Upper lobe of right lung (tissue), 1 donor: ENCODE results near the gene TBC1D9. TPM values are rescaled to one million over a fixed set of nuclear protein-coding genes. Genes with fewer than 3 reads are reported as not detected.
"Not testable (repeated sequence)": the region's sequence is repeated elsewhere in the genome, so short reads cannot be mapped to it uniquely, and the experiment has no call there.

ENCODE experiments used
- ATAC-seq: fragments of 200-7000 bp; cut with Tn5 transposase; one replicate; pipeline ENCODE4 v1.9.1; 2020; ENCODE audit warnings: mild to moderate bottlenecking, moderate library complexity
- DNase-seq: peaks from one replicate; pipeline ENCODE4 v3.0.0-alpha.2; 2020
- H3K27ac ChIP-seq: fragments of 200-600 bp; one replicate; pipeline ENCODE4 v1.8.0; 2022
- H3K27me3 ChIP-seq: fragments of 200-600 bp; one replicate; pipeline ENCODE4 v1.8.0; 2022; ENCODE audit warnings: mild to moderate bottlenecking
- H3K36me3 ChIP-seq: fragments of 200-600 bp; one replicate; pipeline ENCODE4 v1.8.0; 2022
- H3K4me1 ChIP-seq: fragments of 200-600 bp; one replicate; pipeline ENCODE4 v1.8.0; 2022
- H3K4me3 ChIP-seq: fragments of 200-600 bp; one replicate; pipeline ENCODE4 v1.8.0; 2022; ENCODE audit warnings: mild to moderate bottlenecking
- H3K9me3 ChIP-seq: fragments of 200-600 bp; one replicate; pipeline ENCODE4 v1.8.0; 2022
- CTCF ChIP-seq: fragments of 200-600 bp; IDR thresholded peaks from one replicate; pipeline ENCODE4 v1.8.0; 2022; ENCODE audit warnings: antibody characterized with exemption
- intact Hi-C: fragments of 100-400 bp; cut with DNase I; formaldehyde crosslinking; loops from one replicate; pipeline ENCODE4 v1.11.0; 2022
- total RNA-seq: library from RNA; stranded (reverse); fragmentation: NEBNext Ultra II Directional; extraction: Animal tissue kit (Norgen Biotek cat#: 25700); gene quantifications from one replicate; pipeline ENCODE4 v1.2.1, GENCODE V29; 2021
- donor health status: DM: no; HTN: yes; CAD: no; lungs with severe emphysema.

The TBC1D9 gene
- total RNA-seq, 1 donor from 2014 or later = 39.5 TPM

GRCh38 chr4:140753329-140753728 is 2.9 kb downstream of the TBC1D9 start:
- intact Hi-C loops = no loop called here
- Histone ChIP-seq H3K27ac (no peak overlapping the region), H3K27me3 (no peaks in the 10 kb centered on the region), H3K4me3 (no peak overlapping the region), H3K4me1 (peaks cover 3% of the 10 kb centered on the region), H3K9me3 (no peaks in the 10 kb centered on the region), H3K36me3 (no peaks in the 10 kb centered on the region)
- no peak for TF ChIP-seq CTCF
- no peak for DNase-seq
- no peak for ATAC-seq

- Histone ChIP-seq H3K27ac (no peak overlapping the region), H3K9me3 (no peaks in the 10 kb centered on the region), H3K36me3 (no peaks in the 10 kb centered on the region), H3K27me3 (no peaks in the 10 kb centered on the region), H3K4me3 (no peak overlapping the region), H3K4me1 (peaks cover 3% of the 10 kb centered on the region)
- TF ChIP-seq CTCF = no peak
- no peak for ATAC-seq
- intact Hi-C loops = no loop called here
- DNase-seq = no peak
These were observed 3.7 kb downstream of the TBC1D9 start for GRCh38 chr4:140752291-140753068.

DNA sequence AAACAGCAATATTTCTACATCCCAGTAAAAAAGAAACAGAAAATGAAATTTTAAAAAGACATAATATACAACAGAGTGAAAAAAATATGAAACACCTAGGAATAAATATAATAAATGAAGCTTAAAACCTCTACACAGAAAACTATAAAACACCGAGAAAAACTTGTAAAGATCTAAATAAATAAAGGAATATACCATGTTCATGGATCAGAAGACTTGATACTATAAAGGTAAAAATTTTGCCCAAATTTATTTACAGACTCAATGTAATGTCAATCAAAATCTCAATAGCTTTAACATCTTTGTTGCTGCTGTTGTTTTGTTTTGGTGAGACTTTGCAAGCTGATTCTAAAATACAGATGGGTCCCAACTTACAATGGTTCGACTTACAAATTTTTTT is 5.7 kb downstream of the TBC1D9 start:
- TF ChIP-seq CTCF = no peak
- no peak for ATAC-seq
- intact Hi-C loops = no loop called here

DNA sequence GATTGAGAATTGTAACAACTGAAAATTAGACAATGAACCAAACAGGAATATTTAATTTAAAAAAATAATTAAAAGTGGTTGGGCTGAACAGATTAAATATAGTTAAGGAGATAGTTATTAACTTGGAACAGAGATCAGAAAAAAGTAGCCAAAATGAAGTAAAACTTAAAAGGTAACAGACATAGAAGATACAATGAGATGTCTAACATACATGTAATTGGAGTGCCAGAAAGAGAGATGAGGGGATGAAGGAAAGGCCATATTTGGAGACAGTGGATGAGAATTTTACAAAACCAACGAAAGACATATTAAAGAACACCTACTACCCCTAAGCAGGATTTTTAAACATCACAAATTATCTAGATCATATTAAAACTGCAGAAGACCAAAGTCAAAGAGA is 8.0 kb downstream of the TBC1D9 start:
- intact Hi-C loops = no loop called here
- H3K27ac ChIP-seq = no peak overlapping the region
- no peaks in the 10 kb centered on the region for H3K9me3 ChIP-seq
- no peak overlapping the region for H3K4me3 ChIP-seq
- ATAC-seq (no peak), DNase-seq (no peak)
- H3K27me3 ChIP-seq = no peaks in the 10 kb centered on the region
- H3K36me3 ChIP-seq = no peaks in the 10 kb centered on the region
- TF ChIP-seq CTCF = no peak
- H3K4me1 ChIP-seq = peaks cover 12% of the 10 kb centered on the region

More for the DNA sequence above, 5.7 kb downstream of the TBC1D9 start:
- H3K36me3 ChIP-seq = no peaks in the 10 kb centered on the region
- DNase-seq = no peak
- no peak overlapping the region for H3K27ac ChIP-seq
- no peaks in the 10 kb centered on the region for H3K9me3 ChIP-seq
- H3K4me1 ChIP-seq = no peaks in the 10 kb centered on the region
- no peaks in the 10 kb centered on the region for H3K27me3 ChIP-seq
- H3K4me3 ChIP-seq = no peak overlapping the region

DNA sequence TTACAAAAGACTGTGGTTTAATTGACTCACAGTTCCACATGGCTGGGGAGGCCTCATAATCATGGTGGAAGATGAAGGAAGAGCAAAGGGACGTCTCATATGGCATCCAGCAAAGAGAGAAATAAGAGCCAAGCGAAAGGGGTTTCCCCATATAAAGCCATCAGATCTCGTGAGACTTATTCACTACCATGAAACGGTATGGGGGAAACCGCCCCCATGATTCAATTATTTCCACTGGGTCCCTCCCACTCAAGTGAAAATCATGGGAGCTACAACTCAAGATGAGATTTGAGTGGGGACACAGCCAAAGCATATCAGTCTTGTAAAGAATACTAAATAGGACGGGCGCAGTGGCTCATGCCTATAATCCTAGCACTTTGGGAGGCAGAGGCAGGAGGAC is 9.6 kb downstream of the TBC1D9 start:
- H3K4me1 ChIP-seq = peaks cover 19% of the 10 kb centered on the region
- DNase-seq, H3K27ac ChIP-seq, intact Hi-C loops, ATAC-seq, H3K4me3 ChIP-seq, H3K27me3 ChIP-seq, H3K36me3 ChIP-seq, H3K9me3 ChIP-seq: not testable (repeated sequence)

DNA sequence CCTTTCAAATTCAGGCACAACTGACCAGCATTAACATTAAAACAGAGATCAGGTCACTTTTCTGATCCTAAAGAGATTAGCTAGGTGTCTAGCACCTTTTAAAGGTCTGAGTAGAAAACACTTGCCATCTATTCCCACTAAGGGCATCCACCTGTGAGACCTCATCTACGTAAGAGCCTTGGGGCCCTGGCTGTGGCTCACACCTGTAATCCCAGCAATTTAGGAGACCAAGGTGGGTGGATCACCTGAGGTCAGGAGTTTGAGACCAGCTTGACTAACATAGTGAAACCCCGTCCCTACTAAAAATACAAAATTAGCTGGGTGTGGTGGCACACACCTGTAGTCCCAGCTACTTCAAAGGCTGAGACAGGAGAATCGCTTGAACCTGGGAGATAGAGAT is 11.8 kb downstream of the TBC1D9 start:
- Histone ChIP-seq H3K27me3 (no peaks in the 10 kb centered on the region), H3K4me3 (no peak overlapping the region), H3K27ac (no peak overlapping the region), H3K36me3 (no peaks in the 10 kb centered on the region), H3K4me1 (peaks cover 19% of the 10 kb centered on the region), H3K9me3 (no peaks in the 10 kb centered on the region)
- no peak for TF ChIP-seq CTCF
- DNase-seq (no peak), ATAC-seq (no peak)
- intact Hi-C loops = no loop called here
